Measurements from ENCODE around the gene SBF2.

DNA sequence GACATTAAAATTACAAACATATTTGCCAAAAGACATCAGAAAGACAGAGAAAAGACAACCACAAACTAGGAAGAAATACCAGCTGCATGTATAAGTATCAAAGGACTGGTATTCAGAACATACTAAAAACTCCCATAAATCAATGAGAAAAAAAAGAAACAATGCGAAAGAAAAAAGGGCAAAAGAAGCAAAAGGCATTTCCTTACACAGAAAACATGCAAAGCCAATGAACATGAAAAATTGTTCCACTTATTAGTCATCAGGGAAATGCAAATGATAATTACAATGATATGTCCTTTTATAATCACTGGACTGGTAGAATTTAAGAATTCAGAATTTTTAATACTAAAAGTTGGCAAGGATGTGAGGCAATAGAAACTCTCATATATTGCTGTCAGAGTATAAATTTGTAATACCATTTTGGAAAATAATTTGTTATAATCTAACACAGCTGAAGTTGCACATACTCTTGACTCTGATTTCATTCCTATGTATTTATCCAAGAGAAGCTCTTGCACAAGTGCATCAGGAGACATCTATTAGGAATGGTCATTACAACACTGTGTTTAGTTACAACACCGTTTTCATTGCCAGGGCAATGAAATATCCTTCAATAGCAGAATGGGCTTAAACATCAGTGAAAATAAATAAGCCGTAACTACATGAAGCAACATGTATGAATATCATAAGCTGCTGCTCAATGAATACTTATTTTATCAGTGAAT, 350.5 kb downstream of the SBF2 start:
- TF ChIP-seq, protein P1, sequence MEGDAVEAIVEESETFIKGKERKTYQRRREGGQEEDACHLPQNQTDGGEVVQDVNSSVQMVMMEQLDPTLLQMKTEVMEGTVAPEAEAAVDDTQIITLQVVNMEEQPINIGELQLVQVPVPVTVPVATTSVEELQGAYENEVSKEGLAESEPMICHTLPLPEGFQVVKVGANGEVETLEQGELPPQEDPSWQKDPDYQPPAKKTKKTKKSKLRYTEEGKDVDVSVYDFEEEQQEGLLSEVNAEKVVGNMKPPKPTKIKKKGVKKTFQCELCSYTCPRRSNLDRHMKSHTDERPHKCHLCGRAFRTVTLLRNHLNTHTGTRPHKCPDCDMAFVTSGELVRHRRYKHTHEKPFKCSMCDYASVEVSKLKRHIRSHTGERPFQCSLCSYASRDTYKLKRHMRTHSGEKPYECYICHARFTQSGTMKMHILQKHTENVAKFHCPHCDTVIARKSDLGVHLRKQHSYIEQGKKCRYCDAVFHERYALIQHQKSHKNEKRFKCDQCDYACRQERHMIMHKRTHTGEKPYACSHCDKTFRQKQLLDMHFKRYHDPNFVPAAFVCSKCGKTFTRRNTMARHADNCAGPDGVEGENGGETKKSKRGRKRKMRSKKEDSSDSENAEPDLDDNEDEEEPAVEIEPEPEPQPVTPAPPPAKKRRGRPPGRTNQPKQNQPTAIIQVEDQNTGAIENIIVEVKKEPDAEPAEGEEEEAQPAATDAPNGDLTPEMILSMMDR (IDR thresholded peaks at IDR 0.05; ENCODE audit: insufficient read depth, low read length, poor library complexity, severe bottlenecking), result no peak
- TF ChIP-seq EZH2phosphoT487 (conservative IDR thresholded peaks at IDR 0.05; ENCODE audit: low read length), result no peak

Data from SU-DHL-6 (cell line).